Activated naive CD8-positive, alpha-beta T cell treated with anti-CD3 and anti-CD28 coated beads for 36 hours (primary cell): ENCODE results near the gene DST. TPM values are rescaled to one million over a fixed set of nuclear protein-coding genes. Genes with fewer than 3 reads are reported as not detected.

Experiments
- DNase-seq: peaks from one replicate; pipeline ENCODE4 v3.0.0; 2021
- H3K27ac Mint-ChIP-seq: one replicate; pipeline ENCODE4 v1.8.0; 2022; ENCODE audit warnings: mild to moderate bottlenecking, moderate library complexity, mixed read lengths
- H3K27me3 Mint-ChIP-seq: one replicate; pipeline ENCODE4 v1.8.0; 2022; ENCODE audit warnings: mild to moderate bottlenecking, mixed read lengths
- H3K36me3 Mint-ChIP-seq: one replicate; pipeline ENCODE4 v1.8.0; 2021; ENCODE audit warnings: mild to moderate bottlenecking, mixed read lengths
- H3K4me1 Mint-ChIP-seq: one replicate; pipeline ENCODE4 v1.8.0; 2021; ENCODE audit warnings: mixed read lengths
- H3K4me3 Mint-ChIP-seq: one replicate; pipeline ENCODE4 v1.8.0; 2022; ENCODE audit warnings: mild to moderate bottlenecking, moderate library complexity, mixed read lengths
- H3K9me3 Mint-ChIP-seq: one replicate; pipeline ENCODE4 v1.8.0; 2022; ENCODE audit warnings: mixed read lengths
- total RNA-seq, 2 experiments: library from RNA; stranded (reverse); gene quantifications; one replicate each; pipeline ENCODE4 v1.2.3, GENCODE V29; 2021

The DST gene
- total RNA-seq, 2 experiments from 2014 or later = 1.8 to 2.9 TPM

GRCh38 chr6:56430629-56431600, 211.8 kb downstream of the DST start:
- Mint-ChIP-seq H3K9me3 (peaks cover 2% of the 10 kb centered on the region), H3K27me3 (peaks cover 8% of the 10 kb centered on the region), H3K4me1 (no peaks in the 10 kb centered on the region), H3K27ac (no peak overlapping the region), H3K4me3 (no peak overlapping the region), H3K36me3 (no peaks in the 10 kb centered on the region)
- DNase-seq = no peak

- H3K4me1 Mint-ChIP-seq = no peaks in the 10 kb centered on the region
- no peak for DNase-seq
- H3K36me3 Mint-ChIP-seq = no peaks in the 10 kb centered on the region
- H3K9me3 Mint-ChIP-seq = no peaks in the 10 kb centered on the region
- H3K27ac Mint-ChIP-seq = no peak overlapping the region
- H3K4me3 Mint-ChIP-seq = no peak overlapping the region
- H3K27me3 Mint-ChIP-seq = peaks cover 5% of the 10 kb centered on the region
Observed at GRCh38 chr6:56424542-56425083, 218.1 kb downstream of the DST start.

- no peaks in the 10 kb centered on the region for H3K4me1 Mint-ChIP-seq
- H3K4me3 Mint-ChIP-seq = no peak overlapping the region
- H3K27ac Mint-ChIP-seq = no peak overlapping the region
- DNase-seq = no peak
- no peaks in the 10 kb centered on the region for H3K9me3 Mint-ChIP-seq
- H3K36me3 Mint-ChIP-seq = no peaks in the 10 kb centered on the region
- H3K27me3 Mint-ChIP-seq = peaks cover 5% of the 10 kb centered on the region
Observed at GRCh38 chr6:56424064-56424463, 218.6 kb downstream of the DST start.

- Mint-ChIP-seq H3K9me3 (no peaks in the 10 kb centered on the region), H3K36me3 (no peaks in the 10 kb centered on the region), H3K27me3 (peaks cover 5% of the 10 kb centered on the region), H3K27ac (no peak overlapping the region), H3K4me1 (no peaks in the 10 kb centered on the region), H3K4me3 (no peak overlapping the region)
- DNase-seq = no peak
Observed at GRCh38 chr6:56420296-56420695, 222.4 kb downstream of the DST start.

DNA sequence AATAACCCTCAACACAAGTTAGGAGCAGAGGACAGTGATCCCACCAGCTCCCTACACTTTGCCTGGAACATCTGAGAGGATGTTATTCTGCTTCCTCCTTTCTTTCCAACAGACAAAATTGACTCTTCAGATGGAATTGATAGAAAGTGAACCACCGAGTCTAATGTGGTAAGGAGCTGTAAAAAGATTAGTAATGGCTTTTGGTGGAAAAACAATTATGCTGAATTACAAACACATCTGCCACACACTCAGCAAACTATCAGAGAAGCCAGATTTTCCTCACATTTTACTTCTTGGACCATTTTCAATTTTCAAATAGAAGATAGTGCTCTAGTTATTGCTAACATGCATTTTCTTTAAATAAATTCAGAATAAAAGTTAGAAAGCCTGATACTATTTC, 223.5 kb downstream of the DST start:
- Mint-ChIP-seq H3K4me1 (no peaks in the 10 kb centered on the region), H3K36me3 (no peaks in the 10 kb centered on the region), H3K27me3 (peaks cover 5% of the 10 kb centered on the region), H3K4me3 (no peak overlapping the region), H3K27ac (no peak overlapping the region), H3K9me3 (no peaks in the 10 kb centered on the region)
- no peak for DNase-seq

GRCh38 chr6:56417823-56418222, 224.9 kb downstream of the DST start:
- Mint-ChIP-seq H3K9me3 (no peaks in the 10 kb centered on the region), H3K27me3 (peaks cover 5% of the 10 kb centered on the region), H3K27ac (no peak overlapping the region), H3K36me3 (no peaks in the 10 kb centered on the region), H3K4me1 (no peaks in the 10 kb centered on the region), H3K4me3 (no peak overlapping the region)
- DNase-seq = no peak

GRCh38 chr6:56416247-56416646, 226.4 kb downstream of the DST start:
- no peak for DNase-seq
- no peaks in the 10 kb centered on the region for H3K4me1 Mint-ChIP-seq
- no peak overlapping the region for H3K27ac Mint-ChIP-seq
- H3K27me3 Mint-ChIP-seq = peaks cover 5% of the 10 kb centered on the region
- H3K4me3 Mint-ChIP-seq = no peak overlapping the region
- no peaks in the 10 kb centered on the region for H3K9me3 Mint-ChIP-seq
- no peaks in the 10 kb centered on the region for H3K36me3 Mint-ChIP-seq

- Mint-ChIP-seq H3K27ac (no peak overlapping the region), H3K36me3 (no peaks in the 10 kb centered on the region), H3K9me3 (no peaks in the 10 kb centered on the region)
Observed at GRCh38 chr6:56408976-56409375, 233.7 kb downstream of the DST start.

More at GRCh38 chr6:56408976-56409375, 233.7 kb downstream of the DST start:
- no peak for DNase-seq
- Mint-ChIP-seq H3K4me3 (no peak overlapping the region), H3K27me3 (peaks cover 20% of the 10 kb centered on the region), H3K4me1 (no peaks in the 10 kb centered on the region)
